HepG2 (cell line): ENCODE measurements around the gene RCHY1. TPM values are rescaled to one million over a fixed set of nuclear protein-coding genes. Genes with fewer than 3 reads are reported as not detected.
A peak's percentile ranks its signal among the peaks of the same experiment; 100 is the strongest.

Experiments used
- ATAC-seq: fragments of 200-7000 bp; cut with Tn5 transposase; 3 replicates; pipeline ENCODE4 v1.9.1; 2020; ENCODE audit warnings: mild to moderate bottlenecking, moderate library complexity
- Bru-seq: library from RNA; stranded (reverse); fragments of 400-500 nt; gene quantifications from one replicate; lab custom pipeline; 2021; lab: Mats Ljungman, UMichigan
- BruChase-seq, 2 experiments: library from RNA; stranded (reverse); fragments of 400-500 nt; gene quantifications; one replicate each; lab custom pipeline; 2021; lab: Mats Ljungman, UMichigan
- BruUV-seq: library from RNA; stranded (reverse); fragments of 400-500 nt; replicated peaks from 2 replicates; lab custom pipeline; 2021; lab: Mats Ljungman, UMichigan
- CTCF ChIA-PET: fragments of 300-600 bp; formaldehyde crosslinking; extraction: SDS; loops from one replicate; lab custom pipeline; 2021; ENCODE audit warnings: low total read pairs, inconsistent platforms, low intra/inter-chr PET ratio; lab: Yijun Ruan, JAX
- POLR2A ChIA-PET: fragments of 350-600 bp; sonication (Branson Sonifier 250); formaldehyde crosslinking; loops from one replicate; lab custom pipeline; 2020; ENCODE audit warnings: antibody characterized with exemption, inconsistent platforms; lab: Yijun Ruan, JAX
- DNase-seq: peaks from one replicate; pipeline ENCODE4 v3.0.0-alpha.2; 2015; ENCODE audit warnings: low spot score
- FAIRE-seq: peaks from 3 replicates; lab custom pipeline; 2011; peaks lifted over from hg19 to GRCh38; lab: Jason Lieb, UNC
- H2AFZ ChIP-seq: one replicate; pipeline ENCODE4 v1.6.1; 2011; ENCODE audit warnings: low read length, inconsistent platforms
- H3K27ac ChIP-seq: fragments of 300-600 bp; 3 replicates; pipeline ENCODE4 v1.8.0; 2011; ENCODE audit warnings: mixed run types, mild to moderate bottlenecking, mixed read lengths, low read length, inconsistent platforms; ENCODE audit not compliant: insufficient read depth; ENCODE audit errors: extremely low read length
- H3K27me3 ChIP-seq, 2 experiments: fragments of 200-600 bp in 1 of 2; 2 replicates in 1 of 2; 3 replicates in 1 of 2; pipeline versions ENCODE4 v1.6.0 to v1.8.0; 2011; ENCODE audit warnings: low read length in 2 of 2, mild to moderate bottlenecking in 2 of 2, moderate library complexity in 2 of 2, inconsistent platforms in 1 of 2; ENCODE audit not compliant: insufficient read depth in 2 of 2, control insufficient read depth in 1 of 2
- H3K36me3 ChIP-seq, 2 experiments: fragments of 200-600 bp in 1 of 2; replicated peaks in 1 of 2; 2 replicates in 1 of 2; 3 replicates in 1 of 2; pipeline versions ENCODE4 v1.5.1 to v1.8.0; 2011; ENCODE audit warnings: low read length in 2 of 2, inconsistent platforms in 1 of 2; ENCODE audit not compliant: insufficient read depth in 2 of 2, control insufficient read depth in 1 of 2
- H3K4me1 ChIP-seq: 2 replicates; pipeline ENCODE4 v1.5.1; 2012; ENCODE audit warnings: low read length, inconsistent platforms; ENCODE audit not compliant: insufficient read depth
- H3K4me2 ChIP-seq: 2 replicates; pipeline ENCODE4 v1.6.0; 2011; ENCODE audit warnings: low read depth, low read length, inconsistent platforms
- H3K4me3 ChIP-seq, 3 experiments: fragments of 200-600 bp in 1 of 3; sonication (generic), shearing (Covaris generic) in 1 of 3; replicated peaks in 1 of 3; 2 replicates each; pipeline ENCODE4 v1.5.1; 2011 to 2016; ENCODE audit warnings: low read length in 3 of 3, inconsistent platforms in 2 of 3, low read depth in 2 of 3, mild to moderate bottlenecking in 2 of 3, control low read depth in 1 of 3, mixed read lengths in 1 of 3; ENCODE audit not compliant: insufficient read depth in 1 of 3
- H3K79me2 ChIP-seq: one replicate; pipeline ENCODE4 v1.6.1; 2011; ENCODE audit warnings: low read length, inconsistent platforms; ENCODE audit not compliant: insufficient read depth
- H3K9ac ChIP-seq: 2 replicates; pipeline ENCODE4 v1.6.0; 2011; ENCODE audit warnings: mild to moderate bottlenecking, low read depth, low read length, inconsistent platforms; ENCODE audit not compliant: insufficient read depth
- H3K9me3 ChIP-seq: 2 replicates; pipeline ENCODE4 v1.5.1; 2012; ENCODE audit warnings: mild to moderate bottlenecking, low read length
- H4K20me1 ChIP-seq: 2 replicates; pipeline ENCODE4 v1.6.0; 2011; ENCODE audit warnings: inconsistent platforms, mild to moderate bottlenecking, low read length, moderate library complexity; ENCODE audit not compliant: insufficient read depth
- AHR ChIP-seq: IDR thresholded peaks from 2 replicates; pipeline ENCODE4 v1.6.1; 2018; ENCODE audit warnings: missing genetic modification reagents, missing compliant biosample characterization
- GPN1 ChIP-seq: sonication (generic); formaldehyde crosslinking; IDR thresholded peaks from 2 replicates; pipeline ENCODE4 v1.5.1; 2020; ENCODE audit warnings: missing genetic modification reagents, borderline replicate concordance
- HDAC1 ChIP-seq: sonication (generic); formaldehyde crosslinking; IDR thresholded peaks from 2 replicates; pipeline ENCODE4 v1.5.1; 2020; ENCODE audit warnings: mild to moderate bottlenecking, missing genetic modification reagents
- HDAC6 ChIP-seq: fragments of 200-600 bp; sonication (generic); IDR thresholded peaks from 2 replicates; pipeline ENCODE4 v1.7.0; 2017; ENCODE audit warnings: mild to moderate bottlenecking, antibody characterized with exemption, low read length, low read depth
- NCOA1 ChIP-seq: sonication (generic); formaldehyde crosslinking; IDR thresholded peaks from 2 replicates; pipeline ENCODE4 v1.9.0; 2021; ENCODE audit warnings: missing genetic modification reagents
- NCOA5 ChIP-seq: sonication (generic); formaldehyde crosslinking; IDR thresholded peaks from 2 replicates; pipeline ENCODE4 v1.4.0; 2020; ENCODE audit warnings: missing genetic modification reagents
- RBM39 ChIP-seq: fragments of 200-400 bp; formaldehyde crosslinking; IDR thresholded peaks from one replicate; pipeline ENCODE4 v1.6.1; 2018; ENCODE audit warnings: antibody characterized with exemption, mild to moderate bottlenecking, low read depth, low read length; ENCODE audit not compliant: poor library complexity, severe bottlenecking
- TBX2 ChIP-seq: sonication (generic); formaldehyde crosslinking; IDR thresholded peaks from 2 replicates; pipeline ENCODE4 v1.5.0; 2020; ENCODE audit warnings: missing genetic modification reagents, mild to moderate bottlenecking, borderline replicate concordance
- ZBTB20 ChIP-seq: sonication (generic); formaldehyde crosslinking; IDR thresholded peaks from 2 replicates; pipeline ENCODE4 v1.8.1; 2023; ENCODE audit warnings: missing genetic modification reagents, low read depth, mild to moderate bottlenecking, borderline replicate concordance
- ZNF614 ChIP-seq: IDR thresholded peaks from 2 replicates; pipeline ENCODE4 v1.6.1; 2018; ENCODE audit warnings: missing biosample characterization, missing genetic modification reagents, inconsistent platforms, borderline replicate concordance
- ZNF7 ChIP-seq: IDR thresholded peaks from 2 replicates; pipeline ENCODE4 v1.6.1; 2016; ENCODE audit warnings: missing biosample characterization, missing genetic modification reagents
- WGBS: methylation state at CpG from one replicate; pipeline ENCODE4 v1.1.6; 2017; ENCODE audit warnings: low lambda C conversion rate; 5-methylcytosine and 5-hydroxymethylcytosine counted together
- in situ Hi-C: cut with HindIII; loops from 2 replicates; pipeline ENCODE4 v1.10.0; 2017; ENCODE audit warnings: low pct_unique_long_range_greater_than_20kb; ENCODE audit not compliant: extremely low pct_ligation_motif_present
- intact Hi-C: fragments of 100-400 bp; cut with micrococcal nuclease; formaldehyde crosslinking; loops from one replicate; pipeline ENCODE4 v1.10.0; 2022; ENCODE audit not compliant: unreplicated experiment
- long read RNA-seq, 2 experiments: library from RNA in 1 of 2; library from polyadenylated mRNA in 1 of 2; stranded (forward) in 1 of 2; unstranded in 1 of 2; transcript quantifications; one replicate each; pipeline ENCODE4 v2.0.0, GENCODE V29; 2019 to 2022
- polyA minus RNA-seq, 3 experiments: library from RNA; depleted of rRNA, polyadenylated mRNA; stranded (reverse); fragments of >200 nt; gene quantifications; 2 replicates each; pipeline ENCODE4 v1.2.3, GENCODE V29; 2011; ENCODE audit warnings: low replicate concordance in 1 of 3
- polyA plus RNA-seq, 8 experiments: library from polyadenylated mRNA; depleted of rRNA in 3 of 8; stranded (reverse) in 7 of 8; unstranded in 1 of 8; fragments of >200 nt; fragmentation: Illumina TruSeq in 4 of 8; extraction: Trizol in 4 of 8; gene quantifications; 2 replicates each; pipeline versions ENCODE4 v1.2.1 to v1.2.3, GENCODE V29; 2011 to 2016; ENCODE audit warnings: low read depth in 4 of 8, missing spikeins in 1 of 8, mixed read lengths in 1 of 8; ENCODE audit not compliant: insufficient read depth in 1 of 8
- total RNA-seq, 5 experiments: library from RNA; depleted of rRNA; stranded (reverse); fragments of >200 nt; fragmentation: Illumina TruSeq; extraction: Trizol; gene quantifications; 2 replicates each; pipeline ENCODE4 v1.2.3, GENCODE V29; 2016; ENCODE audit warnings: low read depth in 1 of 5
- TF ChIP-seq, protein P1 (sequence below): sonication (generic); formaldehyde crosslinking; IDR thresholded peaks from 2 replicates; pipeline ENCODE4 v1.4.0; 2020; ENCODE audit warnings: missing genetic modification reagents, low read depth, mild to moderate bottlenecking, borderline replicate concordance
- TF ChIP-seq, protein P2 (sequence below): sonication (generic); formaldehyde crosslinking; IDR thresholded peaks from 2 replicates; pipeline ENCODE4 v1.4.0; 2020; ENCODE audit warnings: missing genetic modification reagents
- TF ChIP-seq, protein P3 (sequence below): sonication (generic); formaldehyde crosslinking; IDR thresholded peaks from 2 replicates; pipeline ENCODE4 v1.4.0; 2020; ENCODE audit warnings: mild to moderate bottlenecking, missing genetic modification reagents

The RCHY1 gene
- total RNA-seq (2016; rRNA removed; fragmentation: Illumina TruSeq; extraction: Trizol) (30.5 and 42.6 TPM in 2 replicates), polyA plus RNA-seq (2011; rRNA removed) (14.6 and 19.9 TPM in 2 replicates), polyA minus RNA-seq (2011; rRNA and poly(A)+ RNA removed; ENCODE audit: low replicate concordance) (4.7 and 5.4 TPM in 2 replicates), Bru-seq, nascent RNA (percentile 89 among the genes with signal in this experiment), BruChase-seq, experiment 1, labeled RNA remaining after a 6-hour chase (percentile 74 among the genes with signal in this experiment), BruChase-seq, experiment 2, labeled RNA remaining after a 2-hour chase (percentile 79 among the genes with signal in this experiment)
- 8.6 and 10.4 TPM in 2 replicates for total RNA-seq (2016; cell fraction: cytosol; rRNA removed; fragmentation: Illumina TruSeq; extraction: Trizol; ENCODE audit: low read depth)
- 29.9 and 42.5 TPM in 2 replicates for total RNA-seq (2016; cell fraction: insoluble cytoplasmic fraction; rRNA removed; fragmentation: Illumina TruSeq; extraction: Trizol)
- 18.6 and 21.8 TPM in 2 replicates for total RNA-seq (2016; cell fraction: membrane; rRNA removed; fragmentation: Illumina TruSeq; extraction: Trizol)
- 18.1 and 19.9 TPM in 2 replicates for total RNA-seq (2016; cell fraction: nucleus; rRNA removed; fragmentation: Illumina TruSeq; extraction: Trizol)
- polyA plus RNA-seq (2011; cell fraction: cytosol; rRNA removed): 9.2 and 15.7 TPM in 2 replicates
- polyA plus RNA-seq (2011; cell fraction: nucleus; rRNA removed): 5.9 and 8.6 TPM in 2 replicates
- 22.4 and 27.0 TPM in 2 replicates for polyA plus RNA-seq (2012)
- 10.5 and 12.8 TPM in 2 replicates for polyA plus RNA-seq (2016; cell fraction: cytosol; fragmentation: Illumina TruSeq; extraction: Trizol; ENCODE audit: low read depth)
- 41.6 and 44.8 TPM in 2 replicates for polyA plus RNA-seq (2016; cell fraction: insoluble cytoplasmic fraction; fragmentation: Illumina TruSeq; extraction: Trizol; ENCODE audit: low read depth)
- polyA plus RNA-seq (2016; cell fraction: membrane; fragmentation: Illumina TruSeq; extraction: Trizol; ENCODE audit: low read depth): 17.8 and 18.6 TPM in 2 replicates
- polyA plus RNA-seq (2016; cell fraction: nucleus; fragmentation: Illumina TruSeq; extraction: Trizol; ENCODE audit: insufficient read depth, low read depth): 23.2 and 25.5 TPM in 2 replicates
- 5.6 and 8.5 TPM in 2 replicates for polyA minus RNA-seq (2011; cell fraction: cytosol; rRNA and poly(A)+ RNA removed)
- 28.8 and 29.8 TPM in 2 replicates for polyA minus RNA-seq (2011; cell fraction: nucleus; rRNA and poly(A)+ RNA removed)
- long read RNA-seq, experiment 1, full-length matches to known transcripts: 25 of 32 reads
- long read RNA-seq, experiment 1, partial matches to known transcripts: 1 of 32 reads
- long read RNA-seq, experiment 1, other reads (novel, unspliced or antisense): 6 of 32 reads
- long read RNA-seq, experiment 2, full-length matches to known transcripts: 11 of 20 reads
- long read RNA-seq, experiment 2, partial matches to known transcripts: 2 of 20 reads
- long read RNA-seq, experiment 2, other reads (novel, unspliced or antisense): 7 of 20 reads

DNA sequence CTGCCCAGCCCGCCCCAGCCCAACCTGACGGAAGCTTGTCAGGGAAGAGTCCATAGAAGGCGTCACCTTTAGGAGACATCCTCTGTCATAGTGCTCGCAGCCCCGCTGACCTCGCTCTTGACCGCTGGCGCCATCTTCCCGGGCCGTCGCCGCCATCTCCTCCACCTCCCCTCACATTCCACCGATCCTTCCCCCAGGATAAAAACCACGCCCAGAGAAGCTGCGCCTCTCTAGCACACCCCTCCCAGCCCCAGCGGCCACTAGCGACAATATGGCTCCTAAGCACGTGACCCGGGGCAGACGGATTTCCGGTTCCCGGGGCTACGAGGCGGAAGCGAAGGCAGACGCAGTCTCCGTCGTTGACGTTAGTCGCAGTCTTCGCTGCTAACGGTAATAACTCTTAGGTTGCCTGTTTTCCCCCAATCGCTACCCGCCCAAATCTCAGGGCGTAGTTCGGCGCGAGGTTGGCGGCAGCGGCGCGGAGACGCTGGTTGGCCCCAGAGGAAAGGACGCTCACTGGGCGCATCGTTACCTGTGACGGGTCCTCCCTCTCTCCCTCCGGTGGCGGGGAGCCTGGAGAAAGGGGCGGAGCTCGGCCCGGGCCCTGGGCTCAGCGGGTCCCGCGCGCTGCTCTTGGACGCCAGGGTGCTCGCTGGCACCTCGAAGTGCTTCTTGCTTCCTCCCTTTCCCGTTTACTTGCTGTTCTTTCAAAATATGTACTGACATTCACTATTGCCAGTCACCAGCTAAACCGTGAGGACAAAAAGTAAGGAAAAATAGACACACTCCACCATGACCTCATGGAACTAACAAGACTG, at the start of gene RCHY1, which contains the start of gene THAP6:
RCHY1 (minus strand) TSS at position 273 of the 818 bp plus-strand sequence; CDS start at position 156, 117 bp downstream.
THAP6 (plus strand) TSS at position 343 of the 818 bp plus-strand sequence. CDS start 980 bp downstream, outside the sequence.
- H3K79me2 ChIP-seq: peaks cover 53% of the 10 kb centered on the region
- DNase-seq: peak; percentile 96
- WGBS: 2% methylated on average over 34 of the region's 61 CpGs
- ChIA-PET POLR2A (interaction anchor here (0.8 to 2.8 kb wide), 9 partner anchors 9 to 210 kb away, joined by 3 to 19 read pairs (median 4); partner anchors contain the start of gene USO1), CTCF (no interaction called here)
- ATAC-seq: peak; percentile 98
- peaks cover 45% of the 10 kb centered on the region for H3K4me1 ChIP-seq
- peak within 1 kb of the TSS; percentile 77 for H3K27ac ChIP-seq
- TSS peak; percentile 79 for BruUV-seq
- H3K36me3 ChIP-seq: peaks cover 2 to 16% of the 10 kb centered on the region in 2 experiments
- no peaks in the 10 kb centered on the region for H3K9me3 ChIP-seq
- peak within 1 kb of the TSS; percentile 72 for H2AFZ ChIP-seq
- H4K20me1 ChIP-seq: no peaks in the 10 kb centered on the region
- in situ Hi-C loops: no loop called here
- H3K27me3 ChIP-seq: no peaks in the 10 kb centered on the region; a peak in 1 of 5 replicates
- peak within 1 kb of the TSS; percentile 81 to 98 (median 89) for H3K4me3 ChIP-seq
- intact Hi-C loops: no loop called here
- H3K4me2 ChIP-seq: peak within 1 kb of the TSS; percentile 85
- FAIRE-seq: peak; percentile 91
- peak within 1 kb of the TSS; percentile 88 for H3K9ac ChIP-seq
- TF ChIP-seq ZBTB20 (CRISPR knock-in tag): no peak
- TF ChIP-seq, protein P1, sequence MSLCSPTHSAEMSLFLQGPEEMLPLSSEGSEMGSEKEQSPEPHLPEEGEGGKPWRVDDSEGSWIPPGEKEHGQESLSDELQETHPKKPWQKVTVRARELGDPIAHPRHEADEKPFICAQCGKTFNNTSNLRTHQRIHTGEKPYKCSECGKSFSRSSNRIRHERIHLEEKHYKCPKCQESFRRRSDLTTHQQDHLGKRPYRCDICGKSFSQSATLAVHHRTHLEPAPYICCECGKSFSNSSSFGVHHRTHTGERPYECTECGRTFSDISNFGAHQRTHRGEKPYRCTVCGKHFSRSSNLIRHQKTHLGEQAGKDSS (CRISPR knock-in tag): peak; percentile 43; the same call in 1 of the 2 replicates
- TF ChIP-seq ZNF614 (CRISPR knock-in tag): peak; percentile 58
- peak; percentile 93 for TF ChIP-seq HDAC1 (CRISPR knock-in tag)
- TF ChIP-seq, protein P2, sequence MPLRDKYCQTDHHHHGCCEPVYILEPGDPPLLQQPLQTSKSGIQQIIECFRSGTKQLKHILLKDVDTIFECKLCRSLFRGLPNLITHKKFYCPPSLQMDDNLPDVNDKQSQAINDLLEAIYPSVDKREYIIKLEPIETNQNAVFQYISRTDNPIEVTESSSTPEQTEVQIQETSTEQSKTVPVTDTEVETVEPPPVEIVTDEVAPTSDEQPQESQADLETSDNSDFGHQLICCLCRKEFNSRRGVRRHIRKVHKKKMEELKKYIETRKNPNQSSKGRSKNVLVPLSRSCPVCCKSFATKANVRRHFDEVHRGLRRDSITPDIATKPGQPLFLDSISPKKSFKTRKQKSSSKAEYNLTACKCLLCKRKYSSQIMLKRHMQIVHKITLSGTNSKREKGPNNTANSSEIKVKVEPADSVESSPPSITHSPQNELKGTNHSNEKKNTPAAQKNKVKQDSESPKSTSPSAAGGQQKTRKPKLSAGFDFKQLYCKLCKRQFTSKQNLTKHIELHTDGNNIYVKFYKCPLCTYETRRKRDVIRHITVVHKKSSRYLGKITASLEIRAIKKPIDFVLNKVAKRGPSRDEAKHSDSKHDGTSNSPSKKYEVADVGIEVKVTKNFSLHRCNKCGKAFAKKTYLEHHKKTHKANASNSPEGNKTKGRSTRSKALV (CRISPR knock-in tag): 0 out of 2 replicates have a peak, but pooled peaks have one; percentile 42
- TF ChIP-seq ZNF7: no peak
- no peak for TF ChIP-seq HDAC6
- TF ChIP-seq GPN1 (CRISPR knock-in tag): no peak
- peak; percentile 74 for TF ChIP-seq RBM39
- TF ChIP-seq TBX2 (CRISPR knock-in tag): peak; percentile 82
- TF ChIP-seq NCOA5: no peak
- peak; percentile 74; the same call in 1 of the 2 replicates for TF ChIP-seq NCOA1
- TF ChIP-seq AHR (CRISPR knock-in tag): peak; percentile 69; the same call in 1 of the 2 replicates
- TF ChIP-seq, protein P3, sequence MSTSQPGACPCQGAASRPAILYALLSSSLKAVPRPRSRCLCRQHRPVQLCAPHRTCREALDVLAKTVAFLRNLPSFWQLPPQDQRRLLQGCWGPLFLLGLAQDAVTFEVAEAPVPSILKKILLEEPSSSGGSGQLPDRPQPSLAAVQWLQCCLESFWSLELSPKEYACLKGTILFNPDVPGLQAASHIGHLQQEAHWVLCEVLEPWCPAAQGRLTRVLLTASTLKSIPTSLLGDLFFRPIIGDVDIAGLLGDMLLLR: no peak
